WTC11 (cell line): ENCODE results near the gene NUPR1. TPM values are rescaled to one million over a fixed set of nuclear protein-coding genes. Genes with fewer than 3 reads are reported as not detected.

ENCODE experiments used
- ATAC-seq: fragments of 200-7000 bp; cut with Tn5 transposase; 2 replicates; pipeline ENCODE4 v1.10.0; 2021; ENCODE audit warnings: mild to moderate bottlenecking, moderate library complexity
- CTCF ChIA-PET: fragments of 300-600 bp; sonication (Branson Sonifier 250); formaldehyde crosslinking; loops from one replicate; lab custom pipeline; 2021; ENCODE audit warnings: antibody characterized with exemption; lab: Charles Lee
- POLR2A ChIA-PET: fragments of 350-600 bp; sonication (Branson Sonifier 250); formaldehyde crosslinking; loops from one replicate; lab custom pipeline; 2021; ENCODE audit warnings: antibody characterized with exemption; lab: Charles Lee
- DNase-seq: peaks from one replicate; pipeline ENCODE4 v3.0.0; 2021; ENCODE audit warnings: low spot score
- H3K27ac Mint-ChIP-seq: 2 replicates; pipeline ENCODE4 v1.8.0; 2021; ENCODE audit warnings: mixed read lengths
- H3K27me3 Mint-ChIP-seq: 2 replicates; pipeline ENCODE4 v1.8.0; 2021; ENCODE audit warnings: low read depth, mild to moderate bottlenecking, moderate library complexity, mixed read lengths
- H3K36me3 Mint-ChIP-seq: 2 replicates; pipeline ENCODE4 v1.8.0; 2021; ENCODE audit warnings: mixed read lengths
- H3K4me1 Mint-ChIP-seq: 2 replicates; pipeline ENCODE4 v1.8.0; 2022; ENCODE audit warnings: mixed read lengths
- H3K4me3 Mint-ChIP-seq: 2 replicates; pipeline ENCODE4 v1.8.0; 2021; ENCODE audit warnings: mild to moderate bottlenecking, moderate library complexity, mixed read lengths
- H3K9me3 Mint-ChIP-seq: 2 replicates; pipeline ENCODE4 v1.8.0; 2021; ENCODE audit warnings: mixed read lengths
- ATF1 ChIP-seq: sonication (generic); formaldehyde crosslinking; IDR thresholded peaks from 2 replicates; pipeline ENCODE4 v1.8.1; 2023; ENCODE audit warnings: mild to moderate bottlenecking, moderate library complexity, missing genetic modification reagents
- ATF6 ChIP-seq: sonication (generic); formaldehyde crosslinking; IDR thresholded peaks from 2 replicates; pipeline ENCODE4 v1.8.1; 2023; ENCODE audit warnings: mild to moderate bottlenecking, missing genetic modification reagents
- CREB1 ChIP-seq: sonication (generic); formaldehyde crosslinking; IDR thresholded peaks from 2 replicates; pipeline ENCODE4 v1.8.0; 2023; ENCODE audit warnings: mild to moderate bottlenecking, missing genetic modification reagents
- E2F5 ChIP-seq: sonication (generic); formaldehyde crosslinking; IDR thresholded peaks from 2 replicates; pipeline ENCODE4 v1.8.1; 2022; ENCODE audit warnings: mild to moderate bottlenecking, moderate library complexity, missing genetic modification reagents
- EMX1 ChIP-seq: fragments of 250-450 bp; sonication (Bioruptor Pico); IDR thresholded peaks from 2 replicates; pipeline ENCODE4 v1.8.0; 2021; ENCODE audit warnings: mild to moderate bottlenecking
- HMGA2 ChIP-seq: fragments of 250-450 bp; sonication (Bioruptor Pico); IDR thresholded peaks from 2 replicates; pipeline ENCODE4 v1.4.0; 2021; ENCODE audit warnings: mild to moderate bottlenecking, moderate library complexity
- IRF1 ChIP-seq: sonication (generic); formaldehyde crosslinking; IDR thresholded peaks from 2 replicates; pipeline ENCODE4 v1.8.0; 2023; ENCODE audit warnings: missing genetic modification reagents
- NFYB ChIP-seq: sonication (generic); formaldehyde crosslinking; conservative IDR thresholded peaks from 2 replicates; pipeline ENCODE4 v1.8.0; 2022; ENCODE audit warnings: low read depth, missing genetic modification reagents
- TP53 ChIP-seq: sonication (generic); formaldehyde crosslinking; IDR thresholded peaks from 2 replicates; pipeline ENCODE4 v1.8.1; 2023; ENCODE audit warnings: mild to moderate bottlenecking, missing genetic modification reagents
- ZBTB43 ChIP-seq: sonication (generic); formaldehyde crosslinking; IDR thresholded peaks from 2 replicates; pipeline ENCODE4 v1.8.1; 2023; ENCODE audit warnings: mild to moderate bottlenecking, missing genetic modification reagents
- ZNF281 ChIP-seq: sonication (generic); formaldehyde crosslinking; IDR thresholded peaks from 2 replicates; pipeline ENCODE4 v1.8.0; 2023; ENCODE audit warnings: mild to moderate bottlenecking, missing genetic modification reagents
- ZNF317 ChIP-seq: sonication (generic); formaldehyde crosslinking; IDR thresholded peaks from 2 replicates; pipeline ENCODE4 v1.8.1; 2023; ENCODE audit warnings: low read depth, mild to moderate bottlenecking, moderate library complexity, missing genetic modification reagents, borderline replicate concordance
- ZNF512 ChIP-seq: sonication (generic); formaldehyde crosslinking; IDR thresholded peaks from 2 replicates; pipeline ENCODE4 v1.8.1; 2022; ENCODE audit warnings: missing genetic modification reagents, borderline replicate concordance
- ZNF532 ChIP-seq: fragments of 250-450 bp; sonication (Bioruptor Pico); IDR thresholded peaks from 2 replicates; pipeline ENCODE4 v1.9.0; 2021; ENCODE audit warnings: mild to moderate bottlenecking, borderline replicate concordance
- ZNF671 ChIP-seq: fragments of 250-450 bp; sonication (Bioruptor Pico); IDR thresholded peaks from 2 replicates; pipeline ENCODE4 v1.8.0; 2021; ENCODE audit warnings: mild to moderate bottlenecking
- total RNA-seq: library from RNA; stranded (reverse); gene quantifications from 3 replicates; pipeline ENCODE4 v1.2.3, GENCODE V29; 2021

Gene NUPR1
- total RNA-seq, 1 experiment from 2014 or later: 0.33 TPM

- no peak for TF ChIP-seq ATF6 (CRISPR knock-in tag)
- no peak for TF ChIP-seq ZNF281 (CRISPR knock-in tag)
- no peak for TF ChIP-seq ZNF671 (CRISPR knock-in tag)
- TF ChIP-seq ATF1 (CRISPR knock-in tag): no peak
Measured at GRCh38 chr16:28513484-28514181, 25.1 kb downstream of the NUPR1 start (continued).

GRCh38 chr16:28511801-28512789, 26.7 kb downstream of the NUPR1 start:
- Mint-ChIP-seq H3K4me1 (0 out of 2 replicates have a peak, but pooled peaks cover 3% of the 10 kb centered on the region), H3K4me3 (no peak overlapping the region), H3K36me3 (no peaks in the 10 kb centered on the region), H3K9me3 (no peaks in the 10 kb centered on the region), H3K27me3 (no peaks in the 10 kb centered on the region), H3K27ac (no peak overlapping the region)
- CTCF ChIA-PET: no interaction called here
- TF ChIP-seq HMGA2 (CRISPR knock-in tag): no peak
- POLR2A ChIA-PET: no interaction called here
- no peak for ATAC-seq
- no peak for DNase-seq

- ChIA-PET CTCF (no interaction called here), POLR2A (no interaction called here)
- no peak for DNase-seq
- Mint-ChIP-seq H3K4me1 (0 out of 2 replicates have a peak, but pooled peaks cover 3% of the 10 kb centered on the region), H3K36me3 (no peaks in the 10 kb centered on the region), H3K4me3 (no peak overlapping the region), H3K27ac (no peak overlapping the region), H3K9me3 (no peaks in the 10 kb centered on the region), H3K27me3 (no peaks in the 10 kb centered on the region)
- ATAC-seq: no peak
- TF ChIP-seq CREB1 (CRISPR knock-in tag) (no peak), ZNF512 (CRISPR knock-in tag) (no peak), ZBTB43 (CRISPR knock-in tag) (no peak), E2F5 (no peak), IRF1 (CRISPR knock-in tag) (no peak), ZNF532 (CRISPR knock-in tag) (no peak), TP53 (no peak), EMX1 (CRISPR knock-in tag) (no peak), NFYB (CRISPR knock-in tag) (no peak), ZNF317 (CRISPR knock-in tag) (no peak)
Measured at GRCh38 chr16:28511031-28511430, 27.7 kb downstream of the NUPR1 start.
